Peyer's patch (tissue), 4 donors: ENCODE results near the gene GADD45G.

ENCODE experiments used
- CTCF ChIP-seq, 6 experiments: fragments of 450-650 bp in 4 of 6; fragments of 200-600 bp in 2 of 6; sonication (generic) in 1 of 6; IDR thresholded peaks; one replicate each; pipeline ENCODE4 v1.5.1; 2017 to 2019; ENCODE audit warnings: antibody characterized with exemption in 6 of 6, mild to moderate bottlenecking in 3 of 6, moderate library complexity in 1 of 6
- POLR2A ChIP-seq, 2 donors: fragments of 450-650 bp; IDR thresholded peaks; one replicate each; pipeline ENCODE4 v1.5.1; 2017; ENCODE audit warnings: antibody characterized with exemption in 2 of 2, mild to moderate bottlenecking in 2 of 2, moderate library complexity in 2 of 2

- TF ChIP-seq CTCF (IDR thresholded peaks at IDR 0.05) (peak in 1 of 6 experiments; percentile 22), POLR2A (IDR thresholded peaks at IDR 0.05) (no peak)
These were observed 40.4 kb upstream of the GADD45G start for GRCh38 chr9:89564346-89564878.
